Measurements from ENCODE around the gene FAH. TPM values are rescaled to one million over a fixed set of nuclear protein-coding genes. Genes with fewer than 3 reads are reported as not detected.
"Not testable (repeated sequence)": the region's sequence is repeated elsewhere in the genome, so short reads cannot be mapped to it uniquely, and the experiment has no call there.

The FAH gene
- total RNA-seq, 1 donor from 2014 or later = 6.2 TPM

DNA sequence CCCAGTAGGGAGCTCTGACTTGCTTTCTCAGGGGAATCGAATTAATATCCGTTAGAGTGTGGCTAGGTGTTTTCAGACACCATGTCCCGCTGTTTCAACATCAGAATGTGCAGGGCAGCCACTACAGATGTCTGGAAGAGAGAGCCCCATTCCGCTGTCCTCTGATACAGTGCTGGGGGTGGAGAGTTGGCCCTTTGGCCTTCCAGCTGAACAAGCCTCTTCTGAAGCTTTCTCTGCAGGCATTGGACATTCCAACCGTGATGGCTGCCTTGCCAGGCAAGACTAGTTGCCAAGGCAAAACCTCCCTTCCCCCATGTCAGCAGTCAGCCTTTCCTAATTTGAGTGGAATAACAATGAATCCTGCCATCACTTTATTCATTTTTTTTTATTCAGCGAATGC lies 1.5 kb downstream of the FAH start:
- DNase-seq (ENCODE audit: low spot score) = no peak
- H3K4me3 Mint-ChIP-seq (ENCODE audit: unreplicated experiment) = no peak overlapping the region
- H3K36me3 Mint-ChIP-seq (ENCODE audit: low read depth, unreplicated experiment) = peaks cover 8% of the 10 kb centered on the region
- peaks cover 10% of the 10 kb centered on the region for H3K4me1 Mint-ChIP-seq (ENCODE audit: unreplicated experiment)
- TF ChIP-seq, protein P1, sequence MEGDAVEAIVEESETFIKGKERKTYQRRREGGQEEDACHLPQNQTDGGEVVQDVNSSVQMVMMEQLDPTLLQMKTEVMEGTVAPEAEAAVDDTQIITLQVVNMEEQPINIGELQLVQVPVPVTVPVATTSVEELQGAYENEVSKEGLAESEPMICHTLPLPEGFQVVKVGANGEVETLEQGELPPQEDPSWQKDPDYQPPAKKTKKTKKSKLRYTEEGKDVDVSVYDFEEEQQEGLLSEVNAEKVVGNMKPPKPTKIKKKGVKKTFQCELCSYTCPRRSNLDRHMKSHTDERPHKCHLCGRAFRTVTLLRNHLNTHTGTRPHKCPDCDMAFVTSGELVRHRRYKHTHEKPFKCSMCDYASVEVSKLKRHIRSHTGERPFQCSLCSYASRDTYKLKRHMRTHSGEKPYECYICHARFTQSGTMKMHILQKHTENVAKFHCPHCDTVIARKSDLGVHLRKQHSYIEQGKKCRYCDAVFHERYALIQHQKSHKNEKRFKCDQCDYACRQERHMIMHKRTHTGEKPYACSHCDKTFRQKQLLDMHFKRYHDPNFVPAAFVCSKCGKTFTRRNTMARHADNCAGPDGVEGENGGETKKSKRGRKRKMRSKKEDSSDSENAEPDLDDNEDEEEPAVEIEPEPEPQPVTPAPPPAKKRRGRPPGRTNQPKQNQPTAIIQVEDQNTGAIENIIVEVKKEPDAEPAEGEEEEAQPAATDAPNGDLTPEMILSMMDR (IDR thresholded peaks at IDR 0.05; ENCODE audit: unreplicated experiment) = no peak
- H3K9me3 Mint-ChIP-seq (ENCODE audit: unreplicated experiment) = no peaks in the 10 kb centered on the region
- no peak overlapping the region for H3K27ac Mint-ChIP-seq (ENCODE audit: unreplicated experiment)
- peaks cover 1% of the 10 kb centered on the region for H3K27me3 Mint-ChIP-seq (ENCODE audit: unreplicated experiment)

DNA sequence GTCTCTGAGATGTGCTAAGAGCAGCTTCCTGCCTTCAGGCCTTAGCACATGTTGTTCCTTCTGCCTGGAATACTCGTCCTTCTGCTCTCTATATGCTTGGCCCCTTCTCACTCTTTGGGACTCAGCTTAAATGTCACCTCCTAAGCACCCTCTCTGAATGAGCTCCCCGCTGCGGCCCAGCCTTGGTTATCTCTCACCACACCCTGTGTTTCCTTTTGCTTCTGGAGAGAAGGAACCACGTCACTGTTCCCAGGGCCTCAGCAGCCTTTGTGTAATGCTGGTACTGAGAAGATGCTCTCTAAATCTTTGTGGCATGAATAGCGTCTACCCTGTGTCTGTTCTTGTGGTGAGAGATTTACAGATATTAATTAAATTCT lies 2.2 kb downstream of the FAH start:
- no peaks in the 10 kb centered on the region for H3K9me3 Mint-ChIP-seq (ENCODE audit: unreplicated experiment)
- peaks cover 8% of the 10 kb centered on the region for H3K36me3 Mint-ChIP-seq (ENCODE audit: low read depth, unreplicated experiment)
- no peak overlapping the region for H3K27ac Mint-ChIP-seq (ENCODE audit: unreplicated experiment)
- peaks cover 10% of the 10 kb centered on the region for H3K4me1 Mint-ChIP-seq (ENCODE audit: unreplicated experiment)
- TF ChIP-seq, protein P1 (IDR thresholded peaks at IDR 0.05; ENCODE audit: unreplicated experiment) = no peak
- H3K27me3 Mint-ChIP-seq (ENCODE audit: unreplicated experiment) = peaks cover 1% of the 10 kb centered on the region
- DNase-seq (ENCODE audit: low spot score) = no peak
- H3K4me3 Mint-ChIP-seq (ENCODE audit: unreplicated experiment) = no peak overlapping the region

DNA sequence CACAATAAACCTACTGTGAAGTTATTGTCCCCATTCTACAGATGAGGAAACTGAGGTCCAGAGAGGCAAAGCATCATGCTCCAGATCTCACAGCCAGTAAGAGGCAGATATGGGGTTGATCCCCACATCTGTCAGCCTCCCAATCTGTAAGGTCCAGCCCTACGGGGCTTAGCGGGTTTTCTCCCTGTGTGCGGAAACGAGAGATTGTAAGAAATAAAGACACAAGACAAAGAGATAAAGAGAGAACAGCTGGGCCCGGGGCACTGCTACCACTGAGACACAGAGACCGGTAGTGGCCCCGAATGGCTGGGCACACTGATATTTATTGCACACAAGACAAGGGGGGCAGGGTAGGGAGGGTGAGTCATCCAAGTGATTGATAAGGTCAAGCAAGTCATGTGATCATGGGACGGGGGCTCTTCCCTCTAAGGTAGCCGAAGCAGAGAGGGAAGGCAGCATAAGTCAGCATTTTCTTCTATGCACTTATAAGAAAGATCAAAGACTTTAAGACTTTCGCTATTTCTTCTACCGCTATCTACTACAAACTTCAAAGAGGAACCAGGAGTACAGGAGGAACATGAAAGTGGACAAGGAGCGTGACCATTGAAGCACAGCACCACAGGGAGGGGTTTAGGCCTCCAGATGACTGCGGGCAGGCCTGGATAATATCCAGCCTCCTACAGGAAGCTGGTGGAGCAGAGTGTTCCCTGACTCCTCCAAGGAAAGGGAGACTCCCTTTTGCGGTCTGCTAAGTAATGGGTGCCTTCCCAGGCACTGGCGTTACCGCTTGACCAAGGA lies 2.8 kb downstream of the FAH start:
- H3K4me1 Mint-ChIP-seq (ENCODE audit: unreplicated experiment) = peaks cover 11% of the 10 kb centered on the region
- H3K27me3 Mint-ChIP-seq (ENCODE audit: unreplicated experiment); DNase-seq (ENCODE audit: low spot score); H3K9me3 Mint-ChIP-seq (ENCODE audit: unreplicated experiment); H3K4me3 Mint-ChIP-seq (ENCODE audit: unreplicated experiment); H3K36me3 Mint-ChIP-seq (ENCODE audit: low read depth, unreplicated experiment); H3K27ac Mint-ChIP-seq (ENCODE audit: unreplicated experiment): not testable (repeated sequence)

DNA sequence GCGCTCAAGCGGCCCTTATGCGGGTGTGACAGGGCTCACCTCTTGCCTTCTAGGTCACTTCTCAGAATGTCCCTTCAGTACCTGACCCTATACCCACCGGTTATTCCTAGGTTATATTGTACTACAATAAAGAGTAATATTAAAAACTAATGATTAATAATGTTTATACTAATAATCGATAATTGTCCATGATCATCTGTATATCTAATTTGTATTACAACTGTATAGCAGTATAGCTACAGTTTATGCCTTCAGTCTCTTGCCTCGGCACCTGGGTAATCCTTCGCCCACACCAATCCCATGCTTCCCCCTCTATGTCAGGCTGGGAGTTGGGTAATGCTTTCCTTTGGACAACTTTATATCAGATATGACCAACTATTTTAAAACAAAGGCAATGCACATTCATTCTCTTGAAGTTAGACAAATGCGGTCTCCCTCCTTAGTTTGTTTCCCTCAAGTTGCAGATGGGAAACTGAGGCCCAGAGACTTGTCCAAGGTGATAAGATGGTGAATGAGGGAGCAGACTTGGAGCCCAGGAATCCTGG lies 3.4 kb downstream of the FAH start:
- Mint-ChIP-seq H3K27me3 (ENCODE audit: unreplicated experiment) (no peaks in the 10 kb centered on the region), H3K9me3 (ENCODE audit: unreplicated experiment) (no peaks in the 10 kb centered on the region), H3K4me1 (ENCODE audit: unreplicated experiment) (peaks cover 16% of the 10 kb centered on the region), H3K4me3 (ENCODE audit: unreplicated experiment) (no peak overlapping the region), H3K36me3 (ENCODE audit: low read depth, unreplicated experiment) (peaks cover 8% of the 10 kb centered on the region), H3K27ac (ENCODE audit: unreplicated experiment) (no peak overlapping the region)
- TF ChIP-seq, protein P1 (IDR thresholded peaks at IDR 0.05; ENCODE audit: unreplicated experiment) = no peak
- DNase-seq (ENCODE audit: low spot score) = no peak

DNA sequence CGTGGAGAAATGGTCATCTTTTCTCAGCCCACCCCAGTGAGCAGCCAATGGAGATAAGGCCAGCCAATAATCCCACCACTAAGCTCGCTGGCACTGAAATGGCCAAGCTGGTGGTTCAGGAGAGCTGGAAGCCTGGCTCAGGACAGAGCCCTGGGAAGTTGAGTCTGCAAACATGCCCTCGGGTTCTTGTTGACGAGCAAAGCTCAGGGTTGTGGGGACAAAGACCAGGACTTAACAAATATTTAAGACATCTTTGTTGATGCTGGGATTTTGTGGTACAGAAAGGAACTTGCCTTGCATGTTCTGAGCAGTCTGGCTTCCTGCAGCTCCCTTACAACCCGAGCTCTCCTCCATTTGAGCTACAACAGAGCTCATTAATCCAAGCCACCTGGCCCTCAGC lies 4.4 kb downstream of the FAH start:
- peaks cover 13% of the 10 kb centered on the region for H3K4me1 Mint-ChIP-seq (ENCODE audit: unreplicated experiment)
- H3K27me3 Mint-ChIP-seq (ENCODE audit: unreplicated experiment) = no peaks in the 10 kb centered on the region
- DNase-seq (ENCODE audit: low spot score) = no peak
- H3K36me3 Mint-ChIP-seq (ENCODE audit: low read depth, unreplicated experiment) = peaks cover 3% of the 10 kb centered on the region
- H3K27ac Mint-ChIP-seq (ENCODE audit: unreplicated experiment) = no peak overlapping the region
- TF ChIP-seq, protein P1 (IDR thresholded peaks at IDR 0.05; ENCODE audit: unreplicated experiment) = no peak
- no peaks in the 10 kb centered on the region for H3K9me3 Mint-ChIP-seq (ENCODE audit: unreplicated experiment)
- H3K4me3 Mint-ChIP-seq (ENCODE audit: unreplicated experiment) = no peak overlapping the region

All from endothelial cell (in vitro differentiated cells).